Daoy (cell line): Measurements from ENCODE around the gene GAK. TPM values are rescaled to one million over a fixed set of nuclear protein-coding genes. Genes with fewer than 3 reads are reported as not detected.
A peak's percentile ranks its signal among the peaks of the same experiment; 100 is the strongest.

Experiments used
- DNase-seq: peaks from one replicate; pipeline ENCODE4 v3.0.0-alpha.2; 2015; ENCODE audit warnings: low read depth
- total RNA-seq: library from RNA; depleted of rRNA; stranded (reverse); fragments of >200 nt; shearing (Covaris generic); gene quantifications from 2 replicates; pipeline ENCODE4 v1.2.3, GENCODE V29; 2014

Gene GAK
- total RNA-seq, 1 experiment from 2014 or later: 71.9 TPM

DNA sequence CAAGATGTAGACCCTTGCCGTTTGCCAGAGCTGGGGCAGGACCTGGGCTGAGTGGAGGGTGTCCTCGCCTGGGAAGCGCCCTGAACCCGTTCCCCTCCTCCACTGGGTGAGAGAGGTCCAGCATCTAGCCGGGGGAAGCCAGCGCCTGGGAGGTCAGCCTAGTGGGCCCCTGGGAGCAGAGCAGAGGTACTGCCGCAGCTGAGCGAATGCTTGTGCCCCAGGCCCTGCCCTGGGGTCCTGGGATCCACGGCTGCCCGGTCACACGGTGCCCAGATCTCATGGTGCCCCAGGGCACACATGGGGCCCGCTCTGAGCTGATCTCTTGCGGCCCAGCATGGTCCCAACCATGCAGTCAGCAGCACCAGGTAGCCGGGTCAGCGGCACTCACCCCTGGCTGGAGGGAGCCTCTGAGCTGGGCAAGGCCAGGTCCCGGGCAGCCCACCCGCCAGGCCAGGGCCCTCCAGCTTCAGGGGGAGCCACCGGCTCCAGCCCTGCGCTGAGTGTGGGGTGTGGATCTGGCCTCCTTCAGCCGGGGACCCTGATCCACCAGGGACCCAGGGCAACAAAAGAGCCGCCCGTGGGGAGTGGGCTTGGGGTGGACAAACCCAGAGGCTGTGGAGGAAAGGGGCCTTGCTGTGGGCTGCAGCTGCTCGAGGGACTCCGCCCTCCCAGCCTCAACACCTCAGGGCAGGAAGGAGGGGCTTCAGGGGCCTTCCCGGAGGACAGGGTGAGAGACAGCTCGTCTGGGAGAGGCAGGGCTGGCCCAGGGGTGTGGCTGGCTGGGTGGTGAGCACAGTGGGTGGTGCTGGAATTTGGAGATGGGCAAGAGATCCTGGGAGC, 102.1 kb downstream of the GAK start:
- DNase-seq: no peak

- DNase-seq: no peak
These were observed 102.8 kb downstream of the GAK start for GRCh38 chr4:829291-829690.

DNA sequence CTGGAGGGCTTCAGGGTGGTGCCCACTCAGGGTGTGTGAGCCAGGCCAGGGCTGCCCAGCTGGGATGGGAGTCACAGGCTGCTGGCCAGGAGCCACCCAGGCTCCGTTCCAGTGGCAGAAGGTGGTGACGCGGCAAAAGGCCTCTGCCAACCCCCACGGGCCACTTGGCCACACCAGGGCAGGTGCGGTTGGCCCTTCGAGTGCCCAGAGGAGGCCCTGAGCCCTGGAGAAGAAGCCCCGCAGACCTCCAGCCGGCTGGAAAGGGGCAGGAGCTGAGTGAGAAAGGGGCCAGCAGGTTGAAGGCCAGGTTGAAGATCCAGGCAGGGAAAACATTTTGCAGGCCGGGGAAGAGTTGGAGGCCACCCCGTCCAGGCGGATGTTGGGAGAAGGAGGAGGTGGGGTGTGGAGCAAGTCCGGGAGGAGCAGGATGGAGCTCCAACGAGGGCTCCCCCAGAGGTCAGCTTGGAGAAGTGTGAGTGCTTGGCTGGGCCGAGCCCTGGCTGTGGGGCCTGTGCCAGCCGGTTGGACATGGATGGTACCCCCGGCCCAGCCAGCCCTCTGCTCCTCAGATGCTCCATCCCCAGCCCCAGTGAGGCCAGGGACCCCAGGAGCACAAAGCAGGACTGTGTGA, 103.4 kb downstream of the GAK start:
- DNase-seq: peak; percentile 33

- peak; percentile 2 for DNase-seq
These were observed 104.7 kb downstream of the GAK start for GRCh38 chr4:827209-828081.

- DNase-seq: no peak
These were observed 105.5 kb downstream of the GAK start for GRCh38 chr4:826508-827208.

DNA sequence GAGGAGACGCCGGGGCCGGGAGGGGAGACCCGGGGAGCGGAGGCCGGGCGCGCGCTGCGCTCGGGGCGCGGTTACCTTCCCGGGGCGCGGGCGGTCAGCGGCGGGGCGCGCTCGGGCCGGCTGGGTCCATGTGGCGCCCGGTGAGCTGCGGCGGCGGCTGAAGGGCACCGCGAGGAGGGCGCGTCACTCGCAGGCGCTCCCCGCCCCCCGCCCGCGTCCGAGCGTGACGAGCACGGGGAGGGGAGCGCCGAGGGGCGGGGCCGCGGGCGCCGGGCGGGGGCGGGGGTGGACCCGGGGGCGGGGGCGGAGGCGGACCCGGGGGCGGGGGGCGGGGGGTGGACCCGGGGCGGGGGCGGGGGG, 106.2 kb downstream of the GAK start, which contains the start of gene CPLX1:
Gene CPLX1 (minus strand): TSS at position 159 of the 360 bp plus-strand sequence. CDS start 1,607 bp downstream, outside the sequence.
- peak; percentile 45 for DNase-seq

DNA sequence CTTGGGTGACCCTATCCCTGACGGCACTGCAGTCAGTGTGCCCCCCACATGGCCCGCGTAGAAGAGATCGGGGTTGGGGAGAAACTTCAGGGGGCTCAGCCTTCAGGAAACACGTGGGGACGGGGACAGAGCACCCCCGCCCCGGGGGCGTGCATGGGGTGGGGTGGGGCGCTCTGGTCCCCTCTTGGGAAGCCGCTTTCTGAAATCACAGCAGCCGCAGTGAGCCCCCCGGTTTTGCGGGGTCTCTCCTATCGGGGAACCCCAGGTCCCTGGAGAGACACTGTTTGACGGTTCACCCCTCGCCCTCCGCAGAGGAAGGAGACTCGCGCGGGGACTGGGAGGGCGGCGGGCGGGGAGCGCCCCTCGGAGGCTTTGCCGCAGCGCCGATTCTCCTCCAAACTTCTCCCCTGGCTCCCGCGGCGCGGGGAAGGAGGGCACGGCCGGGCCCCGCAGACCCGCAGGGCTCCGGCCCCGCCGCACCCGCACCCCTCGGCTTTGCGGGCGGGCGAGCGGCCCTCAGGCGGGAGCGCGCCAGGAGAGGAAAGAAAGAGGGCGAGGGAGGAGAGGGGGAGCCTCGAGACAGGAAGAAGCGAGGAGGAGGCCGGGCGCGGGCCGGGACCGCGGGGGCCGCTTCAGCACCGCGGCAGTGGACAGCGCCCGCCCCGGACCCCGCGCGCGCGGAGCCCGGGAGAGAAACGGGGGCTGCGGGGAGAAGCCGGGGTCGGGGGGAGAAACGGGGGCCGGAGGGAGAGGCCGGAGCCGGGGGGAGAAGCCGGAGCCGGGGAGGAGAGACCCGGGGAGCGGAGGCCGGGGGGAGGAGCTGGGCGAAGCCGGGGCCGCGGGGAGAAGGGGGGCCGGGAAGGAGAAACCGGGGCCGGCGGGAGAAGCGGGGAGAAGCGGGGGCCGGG, 106.8 kb downstream of the GAK start:
- peak; percentile 45 for DNase-seq

GRCh38 chr4:824461-825062, 107.6 kb downstream of the GAK start:
- no peak for DNase-seq

GRCh38 chr4:823761-824460, 108.2 kb downstream of the GAK start:
- DNase-seq: no peak

- DNase-seq: peak; percentile 26
These were observed 108.8 kb downstream of the GAK start for GRCh38 chr4:823176-823760.

DNA sequence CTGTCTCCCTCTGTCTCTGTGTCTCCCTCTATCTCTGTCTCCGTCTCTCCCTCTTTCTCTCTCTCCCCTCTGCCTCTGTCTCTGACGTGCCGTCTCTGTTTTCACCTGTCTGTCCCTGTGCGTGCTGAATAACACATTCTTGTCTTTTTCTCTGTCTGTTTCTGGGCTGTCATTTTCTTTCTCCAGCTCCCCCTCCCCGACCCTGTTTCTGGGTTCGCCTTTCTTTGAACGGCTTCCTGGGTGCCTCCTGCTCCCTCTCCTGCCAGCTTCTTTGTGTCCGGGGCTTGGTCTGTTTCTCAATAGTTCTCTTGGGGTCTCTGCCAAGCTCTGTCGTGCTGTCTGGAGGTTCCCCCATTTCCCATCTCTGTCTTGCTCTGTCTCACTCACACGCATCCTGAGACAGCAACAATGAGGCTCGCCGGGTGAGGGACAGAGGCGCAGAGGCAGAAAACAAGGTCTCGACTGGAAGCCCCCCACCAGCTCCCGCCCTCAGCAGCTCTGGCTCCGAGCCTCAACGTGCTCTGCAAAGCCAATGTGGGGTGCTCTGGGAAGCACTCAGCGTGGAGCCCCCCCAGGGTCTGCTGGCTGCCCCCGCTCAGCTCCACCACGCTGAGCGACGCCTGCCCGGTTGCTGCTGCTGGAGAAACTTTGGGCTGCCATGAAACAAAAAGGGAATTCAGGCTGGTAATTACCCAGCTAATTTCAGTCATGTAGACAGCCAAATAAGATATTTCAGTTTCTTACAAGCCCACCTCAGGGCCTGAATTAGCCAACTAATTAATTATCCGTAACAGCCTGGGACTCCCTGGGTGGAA, 109.5 kb downstream of the GAK start:
- DNase-seq: no peak

- no peak for DNase-seq
These were observed 110.5 kb downstream of the GAK start for GRCh38 chr4:821631-822030.

- no peak for DNase-seq
These were observed 110.9 kb downstream of the GAK start for GRCh38 chr4:821181-821591.

- DNase-seq: no peak
These were observed 111.6 kb downstream of the GAK start for GRCh38 chr4:820230-821172.

DNA sequence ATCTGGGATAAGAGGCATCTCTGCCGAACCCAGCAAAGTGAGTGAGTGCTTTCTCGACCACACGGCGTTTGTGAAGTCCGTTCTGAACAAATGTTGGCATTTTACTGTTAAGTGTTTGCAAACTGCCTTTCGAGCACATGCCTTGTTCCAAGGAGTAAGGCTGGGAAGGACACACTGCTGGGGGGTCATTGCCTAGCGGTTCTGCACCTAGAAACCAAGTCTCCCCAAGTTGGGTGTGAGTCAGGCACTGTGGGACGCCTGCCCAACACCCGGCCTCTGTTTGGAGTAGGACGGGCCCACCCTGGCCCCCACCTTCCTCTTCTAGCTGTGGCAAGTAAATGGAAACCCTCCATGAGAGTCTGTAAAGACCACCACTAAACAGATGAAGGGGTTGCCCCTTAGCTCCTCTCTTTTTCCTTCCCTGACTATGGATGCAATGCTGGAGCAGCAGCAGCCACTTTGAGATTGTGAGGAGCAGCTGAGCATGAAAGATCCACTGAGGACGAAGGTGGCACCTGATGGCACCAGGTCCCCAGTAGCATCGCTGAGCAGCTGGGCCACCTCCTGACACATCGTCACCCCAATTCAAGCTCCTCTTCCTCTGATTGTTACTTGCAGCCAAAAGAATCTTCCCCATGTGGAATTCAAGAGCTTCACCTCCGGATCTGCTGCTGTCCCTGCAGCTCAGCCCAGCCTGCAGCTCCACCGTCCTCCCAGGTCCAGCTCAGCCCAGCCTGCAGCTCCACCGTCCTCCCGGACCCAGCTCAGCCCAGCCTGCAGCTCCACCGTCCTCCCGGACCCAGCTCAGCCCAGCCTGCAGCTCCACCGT, 112.5 kb downstream of the GAK start:
- no peak for DNase-seq
